Trophoblast cell (in vitro differentiated cells and primary cell): ENCODE measurements around the gene CNTN6.
A peak's percentile ranks its signal among the peaks of the same experiment; 100 is the strongest.

ENCODE experiments used
- DNase-seq, 2 donors: peaks; one replicate each; pipeline ENCODE4 v3.0.0-alpha.2; 2016
- H2AFZ ChIP-seq: 2 replicates; pipeline ENCODE4 v1.6.1; 2013; ENCODE audit warnings: low read length, moderate library complexity, mild to moderate bottlenecking; ENCODE audit not compliant: insufficient read depth, poor library complexity
- H2AK5ac ChIP-seq: 2 replicates; pipeline ENCODE4 v1.6.1; 2013; ENCODE audit warnings: mild to moderate bottlenecking, low read length
- H2BK120ac ChIP-seq: 2 replicates; pipeline ENCODE4 v1.6.1; 2013; ENCODE audit warnings: low read length, mild to moderate bottlenecking, moderate library complexity; ENCODE audit not compliant: insufficient read depth, poor library complexity
- H2BK12ac ChIP-seq: 2 replicates; pipeline ENCODE4 v1.6.1; 2013; ENCODE audit warnings: mild to moderate bottlenecking, low read length, moderate library complexity
- H2BK5ac ChIP-seq: 2 replicates; pipeline ENCODE4 v1.6.1; 2013; ENCODE audit warnings: low read length, low read depth, moderate library complexity, mild to moderate bottlenecking; ENCODE audit not compliant: poor library complexity
- H3K14ac ChIP-seq: 2 replicates; pipeline ENCODE4 v1.6.1; 2013; ENCODE audit warnings: mild to moderate bottlenecking, low read length
- H3K18ac ChIP-seq: 2 replicates; pipeline ENCODE4 v1.6.1; 2013; ENCODE audit warnings: mild to moderate bottlenecking, low read length
- H3K23ac ChIP-seq: 2 replicates; pipeline ENCODE4 v1.6.1; 2013; ENCODE audit warnings: low read length
- H3K27ac ChIP-seq: 2 replicates; pipeline ENCODE4 v1.5.1; 2013; ENCODE audit warnings: low read depth, mild to moderate bottlenecking, inconsistent platforms, low read length, moderate library complexity
- H3K27me3 ChIP-seq: 2 replicates; pipeline ENCODE4 v1.6.1; 2013; ENCODE audit warnings: inconsistent platforms, mild to moderate bottlenecking, low read length, moderate library complexity; ENCODE audit not compliant: insufficient read depth
- H3K36me3 ChIP-seq, 2 experiments: 1 replicate in 1 of 2; 2 replicates in 1 of 2; pipeline ENCODE4 v1.6.1; 2013; ENCODE audit warnings: low read length in 2 of 2, mild to moderate bottlenecking in 2 of 2, moderate library complexity in 1 of 2; ENCODE audit not compliant: insufficient read depth in 2 of 2, control insufficient read depth in 1 of 2
- H3K4ac ChIP-seq: 2 replicates; pipeline ENCODE4 v1.6.1; 2013; ENCODE audit warnings: low read depth, mild to moderate bottlenecking, low read length, moderate library complexity
- H3K4me1 ChIP-seq, 2 experiments: 1 replicate in 1 of 2; 2 replicates in 1 of 2; pipeline ENCODE4 v1.6.1; 2013; ENCODE audit warnings: low read length in 2 of 2, mild to moderate bottlenecking in 2 of 2, moderate library complexity in 1 of 2; ENCODE audit not compliant: insufficient read depth in 2 of 2, control insufficient read depth in 1 of 2
- H3K4me2 ChIP-seq: 2 replicates; pipeline ENCODE4 v1.6.1; 2013; ENCODE audit warnings: inconsistent platforms, mild to moderate bottlenecking, low read length, moderate library complexity
- H3K4me3 ChIP-seq: 2 replicates; pipeline ENCODE4 v1.5.1; 2013; ENCODE audit warnings: mild to moderate bottlenecking, low read depth, low read length, inconsistent platforms
- H3K79me1 ChIP-seq: one replicate; pipeline ENCODE4 v1.6.1; 2013; ENCODE audit warnings: low read length
- H3K79me2 ChIP-seq: 2 replicates; pipeline ENCODE4 v1.6.1; 2013; ENCODE audit warnings: low read length, mild to moderate bottlenecking; ENCODE audit not compliant: control insufficient read depth, insufficient read depth, poor library complexity
- H3K9ac ChIP-seq: 2 replicates; pipeline ENCODE4 v1.6.1; 2013; ENCODE audit warnings: mild to moderate bottlenecking, low read length
- H3K9me3 ChIP-seq: 2 replicates; pipeline ENCODE4 v1.6.1; 2013; ENCODE audit warnings: low read depth, mild to moderate bottlenecking, control low read depth, inconsistent platforms, low read length; ENCODE audit not compliant: insufficient read depth
- H4K12ac ChIP-seq: 2 replicates; pipeline ENCODE4 v1.6.1; 2013; ENCODE audit warnings: low read depth, mild to moderate bottlenecking, low read length, moderate library complexity
- H4K8ac ChIP-seq: 2 replicates; pipeline ENCODE4 v1.6.1; 2013; ENCODE audit warnings: low read depth, mild to moderate bottlenecking, low read length, moderate library complexity
- H4K91ac ChIP-seq: one replicate; pipeline ENCODE4 v1.6.1; 2013; ENCODE audit warnings: low read depth, mild to moderate bottlenecking, low read length, moderate library complexity
- WGBS: extraction: QIAGEN DNeasy Blood & Tissue Kit; methylation state at CpG from one replicate; pipeline ENCODE4 v1.1.7; 2013; ENCODE audit warnings: missing lambda C conversion rate; ENCODE audit not compliant: insufficient read length, insufficient coverage; ENCODE audit errors: extremely low coverage; 5-methylcytosine and 5-hydroxymethylcytosine counted together

Gene CNTN6

GRCh38 chr3:1082108-1082507, 10.7 kb upstream of the CNTN6 start:
- Histone ChIP-seq H3K4me1 (no peaks in the 10 kb centered on the region), H2BK5ac (no peak overlapping the region), H2AFZ (no peak overlapping the region), H3K79me1 (no peaks in the 10 kb centered on the region), H3K23ac (no peak overlapping the region), H2BK120ac (no peak overlapping the region), H3K27me3 (no peaks in the 10 kb centered on the region), H3K9me3 (no peaks in the 10 kb centered on the region), H4K91ac (no peak overlapping the region), H2AK5ac (no peak overlapping the region), H4K8ac (no peak overlapping the region), H2BK12ac (no peak overlapping the region), H3K4me2 (no peak overlapping the region), H3K79me2 (no peaks in the 10 kb centered on the region), H3K4ac (no peak overlapping the region), H3K18ac (no peak overlapping the region), H3K36me3 (no peaks in the 10 kb centered on the region), H3K14ac (no peak overlapping the region), H3K27ac (no peak overlapping the region), H4K12ac (no peak overlapping the region), H3K9ac (no peak overlapping the region), H3K4me3 (no peak overlapping the region)
- no CpG with 5 or more reads among the region's 2 CpGs for WGBS
- DNase-seq, result peak; percentile 10 to 54

DNA sequence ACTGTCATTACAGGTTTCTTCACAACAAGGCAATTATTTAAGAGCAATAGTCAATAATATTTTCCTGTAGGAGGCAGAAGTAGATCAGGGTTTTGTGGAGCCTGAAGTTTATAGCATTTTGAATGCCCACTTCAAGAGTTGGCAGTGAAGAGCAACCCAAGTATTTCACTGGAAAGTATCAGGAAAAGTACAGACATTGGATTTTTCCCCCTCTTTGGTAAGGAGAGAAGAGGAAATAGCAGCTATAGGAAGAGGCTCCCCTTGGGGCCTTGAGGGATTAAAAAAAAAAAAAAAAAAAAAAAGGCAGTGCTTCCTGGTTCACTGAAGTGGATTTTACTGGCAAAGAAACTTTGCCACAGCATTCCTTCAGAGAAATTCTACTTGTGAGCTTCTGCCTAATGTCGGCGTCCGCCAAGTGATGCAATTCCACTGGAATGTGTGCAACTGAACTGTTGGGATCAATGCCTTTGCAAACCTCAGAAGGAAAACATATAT, 5.7 kb upstream of the CNTN6 start:
- no peak overlapping the region for H3K18ac ChIP-seq
- no peaks in the 10 kb centered on the region for H3K9me3 ChIP-seq
- no peaks in the 10 kb centered on the region for H3K79me1 ChIP-seq
- H2BK12ac ChIP-seq, result no peak overlapping the region
- H2AFZ ChIP-seq, result no peak overlapping the region
- H4K91ac ChIP-seq, result no peak overlapping the region
- DNase-seq, result no peak
- no peak overlapping the region for H4K12ac ChIP-seq
- no CpG with 5 or more reads among the region's 3 CpGs for WGBS
- H3K36me3 ChIP-seq, result no peaks in the 10 kb centered on the region
- H3K4me2 ChIP-seq, result no peak overlapping the region
- no peak overlapping the region for H2BK120ac ChIP-seq
- no peak overlapping the region for H2BK5ac ChIP-seq
- no peaks in the 10 kb centered on the region for H3K4me1 ChIP-seq
- peak overlapping the region; percentile 63 for H3K27ac ChIP-seq
- no peaks in the 10 kb centered on the region for H3K27me3 ChIP-seq
- H3K14ac ChIP-seq, result no peak overlapping the region
- H3K9ac ChIP-seq, result no peak overlapping the region
- H3K4me3 ChIP-seq, result no peak overlapping the region
- H3K23ac ChIP-seq, result no peak overlapping the region
- no peak overlapping the region for H4K8ac ChIP-seq
- H3K79me2 ChIP-seq, result no peaks in the 10 kb centered on the region
- no peak overlapping the region for H3K4ac ChIP-seq
- no peak overlapping the region for H2AK5ac ChIP-seq

GRCh38 chr3:1088503-1088902, 4.3 kb upstream of the CNTN6 start:
- H2BK12ac ChIP-seq, result no peak overlapping the region
- no peak overlapping the region for H2BK5ac ChIP-seq
- no peaks in the 10 kb centered on the region for H3K36me3 ChIP-seq
- H3K4me3 ChIP-seq, result no peak overlapping the region
- H3K27ac ChIP-seq, result no peak overlapping the region
- H3K79me2 ChIP-seq, result no peaks in the 10 kb centered on the region
- DNase-seq, result no peak
- H2AFZ ChIP-seq, result no peak overlapping the region
- H3K14ac ChIP-seq, result no peak overlapping the region
- H3K4ac ChIP-seq, result no peak overlapping the region
- H3K9me3 ChIP-seq, result no peaks in the 10 kb centered on the region
- H3K79me1 ChIP-seq, result no peaks in the 10 kb centered on the region
- no peak overlapping the region for H2BK120ac ChIP-seq
- H4K12ac ChIP-seq, result no peak overlapping the region
- H3K4me1 ChIP-seq, result peaks cover 2% of the 10 kb centered on the region in 2 experiments
- no peak overlapping the region for H3K23ac ChIP-seq
- H3K27me3 ChIP-seq, result no peaks in the 10 kb centered on the region
- no CpG with 5 or more reads among the region's 1 CpG for WGBS
- H3K9ac ChIP-seq, result no peak overlapping the region
- H3K18ac ChIP-seq, result no peak overlapping the region
- H4K8ac ChIP-seq, result no peak overlapping the region
- no peak overlapping the region for H2AK5ac ChIP-seq
- no peak overlapping the region for H3K4me2 ChIP-seq
- H4K91ac ChIP-seq, result no peak overlapping the region

GRCh38 chr3:1091286-1091685, 1.5 kb upstream of the CNTN6 start:
- H2AK5ac ChIP-seq, result no peak overlapping the region
- no peak overlapping the region for H4K8ac ChIP-seq
- H4K91ac ChIP-seq, result no peak overlapping the region
- H3K9ac ChIP-seq, result no peak overlapping the region
- H2BK12ac ChIP-seq, result no peak overlapping the region
- H3K27ac ChIP-seq, result no peak overlapping the region
- H3K18ac ChIP-seq, result no peak overlapping the region
- H2BK5ac ChIP-seq, result no peak overlapping the region
- H3K4ac ChIP-seq, result no peak overlapping the region
- no peak overlapping the region for H3K23ac ChIP-seq
- H4K12ac ChIP-seq, result no peak overlapping the region
- WGBS, result no CpG with 5 or more reads among the region's 1 CpG
- no peaks in the 10 kb centered on the region for H3K9me3 ChIP-seq
- H3K79me1 ChIP-seq, result no peaks in the 10 kb centered on the region
- H3K36me3 ChIP-seq, result no peaks in the 10 kb centered on the region
- H3K4me1 ChIP-seq, result peaks cover 2% of the 10 kb centered on the region in 2 experiments
- H3K4me2 ChIP-seq, result no peak overlapping the region
- no peaks in the 10 kb centered on the region for H3K79me2 ChIP-seq
- no peak overlapping the region for H2BK120ac ChIP-seq
- no peak overlapping the region for H2AFZ ChIP-seq
- no peak overlapping the region for H3K4me3 ChIP-seq
- no peaks in the 10 kb centered on the region for H3K27me3 ChIP-seq
- H3K14ac ChIP-seq, result no peak overlapping the region
- DNase-seq, result no peak
